OCI-LY1 (cell line): ENCODE results near the gene FAM107B.

Experiments
- CTCF ChIP-seq: fragments of 200-600 bp; sonication (generic), shearing (Covaris generic); IDR thresholded peaks from 2 replicates; pipeline ENCODE4 v1.5.1; 2017; ENCODE audit warnings: mild to moderate bottlenecking, antibody characterized with exemption, low read length, moderate library complexity, mixed read lengths
- EZH2 ChIP-seq: fragments of 200-600 bp; sonication (generic), shearing (Covaris generic); IDR thresholded peaks from 2 replicates; pipeline ENCODE4 v1.8.0; 2017; ENCODE audit warnings: borderline replicate concordance, mixed run types, mild to moderate bottlenecking, antibody characterized with exemption, low read length, moderate library complexity, mixed read lengths

DNA sequence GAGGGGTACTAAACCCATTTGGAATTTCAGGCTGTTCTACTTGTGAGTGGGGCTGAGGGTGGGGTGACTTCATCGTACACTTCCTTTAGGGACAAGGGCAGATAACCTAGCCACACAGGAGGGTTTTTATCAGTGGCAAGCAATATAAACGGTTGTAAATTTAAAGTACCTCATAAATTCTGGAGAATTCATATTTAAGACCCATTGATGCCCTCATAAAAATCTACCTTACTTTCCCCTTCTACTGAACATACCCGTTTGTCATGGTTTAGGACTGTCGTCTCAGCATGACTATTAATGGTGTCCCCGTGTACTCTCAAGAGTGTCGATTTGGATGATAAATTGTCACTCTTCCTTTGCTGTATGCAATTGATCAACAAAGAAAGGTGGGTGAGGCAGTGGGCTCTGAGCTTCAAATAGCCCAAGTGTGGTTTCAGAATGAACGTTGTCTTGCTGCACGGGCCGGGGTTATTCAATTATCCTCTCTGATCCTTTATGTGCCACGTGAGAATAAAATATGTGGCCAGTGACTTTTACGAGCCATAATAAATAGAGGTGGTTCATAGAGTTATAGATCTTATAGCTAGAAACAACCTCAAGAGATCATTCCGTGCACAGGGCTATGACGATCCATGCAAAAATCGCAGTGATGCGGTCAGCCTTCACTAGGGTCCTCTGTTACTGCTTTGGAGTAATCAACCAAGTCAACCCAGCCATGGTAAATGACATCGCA is 82.2 kb downstream of the FAM107B start:
- no peak for TF ChIP-seq CTCF
- no peak for TF ChIP-seq EZH2
